CD14-positive monocyte (primary cell): ENCODE results near the gene TYR. TPM values are rescaled to one million over a fixed set of nuclear protein-coding genes. Genes with fewer than 3 reads are reported as not detected.
"Not testable (repeated sequence)": the region's sequence is repeated elsewhere in the genome, so short reads cannot be mapped to it uniquely, and the experiment has no call there.

Source experiments
- DNase-seq, 3 donors: peaks; one replicate each; pipeline ENCODE4 v3.0.0-alpha.2; 2011 to 2022
- H2AFZ ChIP-seq: 2 replicates; pipeline ENCODE4 v1.6.0; 2012; ENCODE audit warnings: mild to moderate bottlenecking, low read depth, low read length, inconsistent platforms; ENCODE audit not compliant: insufficient read depth, poor library complexity, severe bottlenecking
- H3K27ac ChIP-seq, 2 donors: 1 replicate in 1 of 2; 2 replicates in 1 of 2; pipeline ENCODE4 v1.5.1; 2012 to 2013; ENCODE audit warnings: low read length in 2 of 2, control low read depth in 1 of 2, inconsistent platforms in 1 of 2, low read depth in 1 of 2, mild to moderate bottlenecking in 1 of 2
- H3K27me3 ChIP-seq, 2 donors: one replicate each; pipeline versions ENCODE4 v1.6.0 to v1.6.1; 2011 to 2013; ENCODE audit warnings: low read length in 2 of 2; ENCODE audit not compliant: control insufficient read depth in 2 of 2, insufficient read depth in 2 of 2
- H3K36me3 ChIP-seq, 2 donors: replicated peaks in 1 of 2; 1 replicate in 1 of 2; 2 replicates in 1 of 2; pipeline versions ENCODE4 v1.5.1 to v1.6.1; 2012 to 2013; ENCODE audit warnings: low read length in 2 of 2, control low read depth in 1 of 2, inconsistent platforms in 1 of 2, mild to moderate bottlenecking in 1 of 2; ENCODE audit not compliant: insufficient read depth in 2 of 2, control insufficient read depth in 1 of 2
- H3K4me1 ChIP-seq, 2 donors: 1 replicate in 1 of 2; 2 replicates in 1 of 2; pipeline versions ENCODE4 v1.5.1 to v1.6.1; 2012 to 2013; ENCODE audit warnings: low read length in 2 of 2, control low read depth in 1 of 2, inconsistent platforms in 1 of 2, mild to moderate bottlenecking in 1 of 2, moderate library complexity in 1 of 2; ENCODE audit not compliant: insufficient read depth in 2 of 2, control insufficient read depth in 1 of 2
- H3K4me2 ChIP-seq: replicated peaks from 2 replicates; pipeline ENCODE3; 2012; ENCODE audit warnings: low read length, moderate library complexity, mild to moderate bottlenecking; ENCODE audit not compliant: poor library complexity, severe bottlenecking; ENCODE audit errors: extremely low read depth
- H3K4me3 ChIP-seq, 3 experiments: fragments of 200-600 bp in 1 of 3; sonication (generic) in 1 of 3; replicated peaks in 1 of 3; 1 replicate in 2 of 3; 2 replicates in 1 of 3; pipeline ENCODE4 v1.5.1; 2011 to 2013; ENCODE audit warnings: low read length in 3 of 3, mild to moderate bottlenecking in 3 of 3, control low read depth in 2 of 3, low read depth in 2 of 3, inconsistent platforms in 1 of 3, moderate library complexity in 1 of 3
- H3K79me2 ChIP-seq: 2 replicates; pipeline ENCODE4 v1.6.0; 2012; ENCODE audit warnings: mild to moderate bottlenecking, control low read depth, inconsistent platforms, low read length, moderate library complexity; ENCODE audit not compliant: insufficient read depth
- H3K9ac ChIP-seq: 2 replicates; pipeline ENCODE4 v1.6.0; 2017; ENCODE audit warnings: low read length, mild to moderate bottlenecking; ENCODE audit not compliant: insufficient read depth, poor library complexity, severe bottlenecking
- H3K9me3 ChIP-seq, 2 donors: replicated peaks in 1 of 2; 1 replicate in 1 of 2; 2 replicates in 1 of 2; pipeline versions ENCODE4 v1.5.1 to v1.6.1; 2012 to 2013; ENCODE audit warnings: low read length in 2 of 2, control low read depth in 1 of 2; ENCODE audit not compliant: control insufficient read depth in 1 of 2, insufficient read depth in 1 of 2
- H4K20me1 ChIP-seq: 2 replicates; pipeline ENCODE4 v1.6.0; 2012; ENCODE audit warnings: mild to moderate bottlenecking, low read length, control low read depth, moderate library complexity; ENCODE audit not compliant: insufficient read depth
- H3K27ac Mint-ChIP-seq, 7 donors: one replicate each; pipeline ENCODE4 v1.8.0; 2020; ENCODE audit warnings: mild to moderate bottlenecking in 7 of 7, mixed read lengths in 7 of 7, moderate library complexity in 6 of 7, inconsistent platforms in 2 of 7
- H3K27me3 Mint-ChIP-seq, 3 donors: one replicate each; pipeline ENCODE4 v1.8.0; 2021 to 2022; ENCODE audit warnings: low read depth in 3 of 3, mild to moderate bottlenecking in 3 of 3, mixed read lengths in 3 of 3, moderate library complexity in 3 of 3, inconsistent platforms in 1 of 3
- H3K36me3 Mint-ChIP-seq, 2 donors: one replicate each; pipeline ENCODE4 v1.8.0; 2020; ENCODE audit warnings: mixed read lengths in 2 of 2, inconsistent platforms in 1 of 2, mild to moderate bottlenecking in 1 of 2
- H3K4me1 Mint-ChIP-seq: one replicate; pipeline ENCODE4 v1.8.0; 2020; ENCODE audit warnings: mild to moderate bottlenecking, mixed read lengths
- H3K4me3 Mint-ChIP-seq, 2 donors: one replicate each; pipeline ENCODE4 v1.8.0; 2020; ENCODE audit warnings: mild to moderate bottlenecking in 2 of 2, mixed read lengths in 2 of 2, moderate library complexity in 1 of 2
- H3K9me3 Mint-ChIP-seq, 7 donors: one replicate each; pipeline ENCODE4 v1.8.0; 2020 to 2022; ENCODE audit warnings: mixed read lengths in 7 of 7, mild to moderate bottlenecking in 6 of 7, moderate library complexity in 6 of 7, inconsistent platforms in 2 of 7
- CTCF ChIP-seq: fragments of 200-600 bp; IDR thresholded peaks from one replicate; pipeline ENCODE4 v1.8.0; 2022; ENCODE audit warnings: antibody characterized with exemption, mild to moderate bottlenecking
- WGBS: methylation state at CpG from one replicate; pipeline ENCODE4 v1.1.5; 2013; ENCODE audit warnings: missing lambda C conversion rate; ENCODE audit not compliant: insufficient coverage; 5-methylcytosine and 5-hydroxymethylcytosine counted together
- intact Hi-C, 2 donors: fragments of 100-400 bp; cut with micrococcal nuclease; formaldehyde crosslinking; loops; one replicate each; pipeline versions ENCODE4 v1.15.0 to v1.15.1; 2023
- polyA plus RNA-seq, 3 donors: library from polyadenylated mRNA; depleted of rRNA in 1 of 3; unstranded in 2 of 3; stranded (reverse) in 1 of 3; fragments of 300-500 nt in 2 of 3; fragments of >200 nt in 1 of 3; fragmentation: Illumina TruSeq in 2 of 3; gene quantifications; 1 replicate in 2 of 3; 2 replicates in 1 of 3; pipeline ENCODE4 v1.2.3, GENCODE V29; 2012 to 2021

The TYR gene
- polyA plus RNA-seq, 3 donors: not detected

- H3K4me3 Mint-ChIP-seq: no peak overlapping the region
- no peak overlapping the region for H2AFZ ChIP-seq
- H4K20me1 ChIP-seq: no peaks in the 10 kb centered on the region
- no peak overlapping the region for H3K4me3 ChIP-seq
- TF ChIP-seq CTCF: no peak
- no peaks in the 10 kb centered on the region for H3K36me3 ChIP-seq
- no peaks in the 10 kb centered on the region for H3K36me3 Mint-ChIP-seq
- no peak overlapping the region for H3K9ac ChIP-seq
- no peaks in the 10 kb centered on the region for H3K4me1 Mint-ChIP-seq
- no peak overlapping the region for H3K4me2 ChIP-seq
- H3K4me1 ChIP-seq: no peaks in the 10 kb centered on the region
- H3K27me3 Mint-ChIP-seq: peaks cover 0 to 2% (median 0%) of the 10 kb centered on the region in 3 donors
- no peak overlapping the region for H3K27ac Mint-ChIP-seq
- no peaks in the 10 kb centered on the region for H3K9me3 ChIP-seq
- no peak for DNase-seq
- H3K27me3 ChIP-seq: no peaks in the 10 kb centered on the region
- no peak overlapping the region for H3K27ac ChIP-seq
- no CpG with 5 or more reads among the region's 2 CpGs for WGBS
- peaks cover 0 to 6% (median 3%) of the 10 kb centered on the region in 7 donors for H3K9me3 Mint-ChIP-seq
- no peaks in the 10 kb centered on the region for H3K79me2 ChIP-seq
- intact Hi-C loops: no loop called here
Observed at GRCh38 chr11:89249196-89249595, 71.5 kb downstream of the TYR start.

- 100% methylated on average over 1 of the region's 1 CpG for WGBS
- H2AFZ ChIP-seq, H3K27ac Mint-ChIP-seq, H3K36me3 Mint-ChIP-seq, H3K27ac ChIP-seq, H3K79me2 ChIP-seq, H3K9me3 ChIP-seq, intact Hi-C loops, H3K36me3 ChIP-seq, H3K4me1 Mint-ChIP-seq, H4K20me1 ChIP-seq, H3K27me3 ChIP-seq, H3K27me3 Mint-ChIP-seq, H3K9ac ChIP-seq, H3K4me1 ChIP-seq, H3K4me3 Mint-ChIP-seq, DNase-seq, H3K4me2 ChIP-seq, H3K9me3 Mint-ChIP-seq, H3K4me3 ChIP-seq: not testable (repeated sequence)
Observed at GRCh38 chr11:89261483-89261882, 83.8 kb downstream of the TYR start.
